Measurements from ENCODE around the gene SYF2. TPM values are rescaled to one million over a fixed set of nuclear protein-coding genes. Genes with fewer than 3 reads are reported as not detected.

Gene SYF2
- total RNA-seq, 2 experiments from 2014 or later: 29.9 to 36.5 TPM

- BruUV-seq (replicated peaks): no TSS peak
- no peaks in the 10 kb centered on the region for H3K9me3 ChIP-seq (ENCODE audit: low read length)
- DNase-seq (ENCODE audit: low spot score): no peak
- POLR2A ChIA-PET: no interaction called here
- no peak overlapping the region for H3K27ac ChIP-seq (ENCODE audit: low read depth, low read length, poor library complexity, severe bottlenecking)
- peaks cover 7% of the 10 kb centered on the region for H3K4me1 ChIP-seq (ENCODE audit: insufficient read depth, low read length, poor library complexity, severe bottlenecking)
- intact Hi-C loops (cut with micrococcal nuclease; ENCODE audit: unreplicated experiment): no loop called here
- no peak overlapping the region for H2AFZ ChIP-seq (ENCODE audit: low read length)
- H4K20me1 ChIP-seq (ENCODE audit: insufficient read depth, low read length): no peaks in the 10 kb centered on the region
- TF ChIP-seq CTCF (conservative IDR thresholded peaks at IDR 0.05; ENCODE audit: low read length) (no peak), EZH2phosphoT487 (IDR thresholded peaks at IDR 0.05; ENCODE audit: borderline replicate concordance, low read depth, low read length) (no peak)
- no peaks in the 10 kb centered on the region for H3K79me2 ChIP-seq (ENCODE audit: insufficient read depth, low read depth, low read length)
- H3K4me2 ChIP-seq (ENCODE audit: low read length): no peak overlapping the region
- CTCF ChIA-PET (ENCODE audit: unreplicated experiment): no interaction called here
- H3K4me3 ChIP-seq (ENCODE audit: low read depth, low read length, poor library complexity, severe bottlenecking): no peak overlapping the region
- H3K9me2 ChIP-seq (ENCODE audit: insufficient read depth, low read length): no peaks in the 10 kb centered on the region
- peaks cover 49% of the 10 kb centered on the region for H3K36me3 ChIP-seq (ENCODE audit: insufficient read depth, low read length)
Observed at GRCh38 chr1:25220666-25221065, 11.6 kb downstream of the SYF2 start.

GRCh38 chr1:25219661-25220251 is 12.5 kb downstream of the SYF2 start:
- POLR2A ChIA-PET: no interaction called here
- intact Hi-C loops (cut with micrococcal nuclease; ENCODE audit: unreplicated experiment): no loop called here

More at GRCh38 chr1:25219661-25220251, 12.5 kb downstream of the SYF2 start:
- Histone ChIP-seq H3K4me1 (ENCODE audit: insufficient read depth, low read length, poor library complexity, severe bottlenecking) (peaks cover 11% of the 10 kb centered on the region), H3K4me3 (ENCODE audit: low read depth, low read length, poor library complexity, severe bottlenecking) (no peak overlapping the region), H3K9me2 (ENCODE audit: insufficient read depth, low read length) (no peaks in the 10 kb centered on the region), H3K27ac (ENCODE audit: low read depth, low read length, poor library complexity, severe bottlenecking) (no peak overlapping the region), H3K4me2 (ENCODE audit: low read length) (no peak overlapping the region), H3K9me3 (ENCODE audit: low read length) (no peaks in the 10 kb centered on the region), H2AFZ (ENCODE audit: low read length) (no peak overlapping the region), H3K36me3 (ENCODE audit: insufficient read depth, low read length) (peaks cover 45% of the 10 kb centered on the region), H4K20me1 (ENCODE audit: insufficient read depth, low read length) (no peaks in the 10 kb centered on the region), H3K79me2 (ENCODE audit: insufficient read depth, low read depth, low read length) (no peaks in the 10 kb centered on the region)
- CTCF ChIA-PET (ENCODE audit: unreplicated experiment): no interaction called here
- no TSS peak for BruUV-seq (replicated peaks)
- TF ChIP-seq CTCF (conservative IDR thresholded peaks at IDR 0.05; ENCODE audit: low read length) (no peak), EZH2phosphoT487 (IDR thresholded peaks at IDR 0.05; ENCODE audit: borderline replicate concordance, low read depth, low read length) (no peak)
- no peak for DNase-seq (ENCODE audit: low spot score)
